GM21360 (cell line): ENCODE data around the gene RGCC.
"Not testable (repeated sequence)": the region's sequence is repeated elsewhere in the genome, so short reads cannot be mapped to it uniquely, and the experiment has no call there.

Experiments used
- ATAC-seq: cut with Tn5 transposase; IDR thresholded peaks from one replicate; pipeline ENCODE4 v1.9.1; 2021; ENCODE audit warnings: mild to moderate bottlenecking, moderate library complexity; ENCODE audit not compliant: unreplicated experiment

The RGCC gene

DNA sequence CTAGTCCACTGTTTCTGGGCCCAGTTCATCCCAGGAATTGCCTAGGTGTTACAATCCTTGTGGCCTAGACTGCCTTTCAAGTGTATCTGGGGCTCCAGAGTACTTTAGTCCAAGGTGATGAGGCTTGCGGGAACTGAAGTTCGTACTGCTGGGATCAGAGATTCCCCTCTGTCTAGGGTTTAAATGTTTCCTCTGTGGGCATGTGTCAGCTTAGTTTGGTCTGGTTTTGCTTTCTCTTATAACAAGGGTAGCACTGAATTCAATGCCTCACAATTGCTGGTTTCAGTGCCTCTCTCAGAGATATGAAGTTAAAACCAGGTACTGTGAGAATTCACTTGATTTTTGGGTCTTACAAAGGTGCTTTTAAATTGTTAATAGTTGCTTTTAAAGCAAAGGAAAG lies 30.8 kb downstream of the RGCC start:
- ATAC-seq, result no peak

DNA sequence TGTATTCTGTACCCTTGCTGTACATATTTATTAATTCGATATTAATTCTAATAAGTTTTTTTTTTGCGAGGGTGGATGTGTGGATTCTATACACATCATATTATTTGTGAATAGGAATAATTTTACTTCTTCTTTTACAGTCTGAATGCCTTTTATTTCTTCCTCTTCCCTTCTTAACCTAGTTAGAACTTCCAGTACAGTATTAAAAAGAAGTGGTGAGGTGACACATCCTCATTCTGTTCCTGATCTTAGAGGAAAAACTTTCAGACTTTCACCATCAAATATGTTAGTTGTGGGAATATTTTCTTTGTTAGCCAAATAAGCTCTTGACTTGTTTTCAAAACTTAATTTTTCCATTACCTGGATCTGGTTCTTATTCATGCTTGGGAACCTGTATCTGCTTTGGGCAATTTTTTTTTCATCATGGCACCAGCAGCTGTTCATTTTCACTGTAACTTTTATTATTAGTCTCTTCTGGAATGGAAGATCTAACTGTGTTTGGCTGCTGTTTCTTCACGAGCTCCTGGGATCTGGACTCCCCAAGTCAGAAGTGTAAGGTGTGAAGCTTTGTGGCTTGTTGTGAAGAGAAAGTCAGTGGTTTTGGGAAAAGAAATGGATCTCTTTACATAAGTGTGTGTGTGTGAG lies 33.1 kb downstream of the RGCC start:
- ATAC-seq, result no peak

DNA sequence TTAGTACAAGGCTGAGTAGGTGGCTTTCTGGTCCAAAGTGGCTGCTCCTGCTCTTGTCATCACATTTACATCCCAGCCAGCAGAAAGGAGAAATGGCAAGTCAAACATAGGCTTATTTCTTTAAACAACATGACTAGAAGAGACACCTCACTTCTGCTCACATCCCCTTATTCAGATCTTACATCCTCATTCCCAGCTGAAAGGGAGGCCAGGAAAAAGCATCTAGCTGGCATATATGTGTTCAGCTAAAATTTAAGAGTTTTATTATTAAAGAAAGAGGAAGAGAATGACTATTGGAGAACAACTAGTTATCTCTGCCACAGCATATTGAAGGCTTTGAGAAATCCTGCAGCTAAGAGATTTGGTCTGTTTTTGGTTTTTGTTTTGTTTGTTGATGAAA lies 34.1 kb downstream of the RGCC start:
- ATAC-seq, result no peak

DNA sequence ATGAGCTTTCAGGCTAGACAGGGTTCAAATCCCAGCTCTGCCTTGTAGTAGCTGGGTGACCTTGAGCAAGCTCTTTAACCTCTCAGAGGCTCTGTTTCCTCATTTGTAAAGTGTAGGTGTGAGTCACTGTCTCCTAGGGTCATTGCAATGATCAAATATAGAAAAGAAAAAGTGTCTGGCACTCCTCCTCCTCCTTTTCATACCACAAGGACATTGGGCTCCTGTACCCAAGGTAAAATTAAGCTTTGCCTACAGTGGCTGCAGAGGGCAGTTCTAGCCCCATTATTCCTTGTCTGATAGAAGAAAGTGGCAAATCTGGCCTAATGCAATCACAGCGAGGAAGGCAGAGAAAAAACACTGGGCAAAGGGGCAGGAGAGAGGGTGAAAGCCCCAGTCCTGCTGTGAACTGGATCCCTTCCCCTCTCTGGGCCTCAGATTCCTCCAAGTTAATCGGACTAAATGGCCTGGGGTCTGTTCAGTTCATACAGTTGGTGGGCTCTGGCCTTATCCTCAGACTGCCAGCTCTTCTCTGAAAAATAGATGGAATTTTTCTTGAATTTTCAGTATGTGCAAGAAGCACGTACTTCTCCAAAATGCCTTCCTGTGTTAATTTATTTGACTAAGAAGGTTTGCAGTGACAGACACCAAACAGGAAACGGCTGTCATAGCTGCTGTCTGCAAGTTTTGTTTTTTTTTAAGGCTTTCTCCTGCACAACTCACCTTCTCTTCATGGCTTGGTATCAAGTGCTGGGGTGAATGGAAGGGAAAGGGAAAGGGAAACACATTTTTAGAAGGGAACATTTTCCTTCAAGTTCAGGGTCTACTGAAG lies 35.3 kb downstream of the RGCC start:
- peak; percentile 47 for ATAC-seq

DNA sequence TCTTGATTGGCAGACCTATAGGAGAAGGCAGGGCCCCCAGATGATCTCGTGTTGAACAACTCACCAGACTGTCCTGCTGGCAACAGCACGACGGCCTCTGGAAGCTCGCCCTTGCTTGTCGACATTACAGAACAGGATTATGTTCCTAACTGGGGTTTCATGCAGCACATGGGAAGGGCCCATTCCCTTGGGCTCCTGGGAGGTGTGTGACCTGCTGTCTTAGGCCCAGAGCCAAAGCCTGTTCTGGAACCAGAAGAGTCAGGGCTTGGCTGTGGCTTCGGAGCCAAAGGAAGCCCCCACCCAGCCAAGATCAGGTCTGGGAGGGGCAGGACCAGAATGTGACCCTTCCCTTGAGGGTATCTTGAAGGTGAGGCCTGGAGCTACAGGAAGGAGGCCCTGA lies 36.9 kb downstream of the RGCC start:
- ATAC-seq, result no peak

DNA sequence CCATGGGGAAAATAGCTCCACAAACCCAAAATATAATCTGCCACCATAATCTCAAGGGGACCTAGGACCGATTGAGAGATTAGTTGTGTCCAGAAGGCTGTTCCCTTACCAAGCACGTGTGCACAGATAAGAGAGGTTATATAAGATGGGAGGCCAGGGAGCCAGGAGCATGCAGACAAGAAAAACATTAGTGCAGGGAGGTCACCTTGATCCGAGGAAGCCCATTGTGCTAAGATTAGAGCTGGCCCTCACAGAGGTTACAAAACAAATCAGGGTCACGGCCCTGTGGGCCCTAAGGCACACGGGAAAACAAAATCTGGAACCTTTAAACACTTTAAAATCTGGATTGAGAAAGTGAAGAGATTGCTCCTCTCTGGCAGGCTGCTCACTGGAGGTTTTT lies 37.7 kb downstream of the RGCC start:
- ATAC-seq, result no peak

DNA sequence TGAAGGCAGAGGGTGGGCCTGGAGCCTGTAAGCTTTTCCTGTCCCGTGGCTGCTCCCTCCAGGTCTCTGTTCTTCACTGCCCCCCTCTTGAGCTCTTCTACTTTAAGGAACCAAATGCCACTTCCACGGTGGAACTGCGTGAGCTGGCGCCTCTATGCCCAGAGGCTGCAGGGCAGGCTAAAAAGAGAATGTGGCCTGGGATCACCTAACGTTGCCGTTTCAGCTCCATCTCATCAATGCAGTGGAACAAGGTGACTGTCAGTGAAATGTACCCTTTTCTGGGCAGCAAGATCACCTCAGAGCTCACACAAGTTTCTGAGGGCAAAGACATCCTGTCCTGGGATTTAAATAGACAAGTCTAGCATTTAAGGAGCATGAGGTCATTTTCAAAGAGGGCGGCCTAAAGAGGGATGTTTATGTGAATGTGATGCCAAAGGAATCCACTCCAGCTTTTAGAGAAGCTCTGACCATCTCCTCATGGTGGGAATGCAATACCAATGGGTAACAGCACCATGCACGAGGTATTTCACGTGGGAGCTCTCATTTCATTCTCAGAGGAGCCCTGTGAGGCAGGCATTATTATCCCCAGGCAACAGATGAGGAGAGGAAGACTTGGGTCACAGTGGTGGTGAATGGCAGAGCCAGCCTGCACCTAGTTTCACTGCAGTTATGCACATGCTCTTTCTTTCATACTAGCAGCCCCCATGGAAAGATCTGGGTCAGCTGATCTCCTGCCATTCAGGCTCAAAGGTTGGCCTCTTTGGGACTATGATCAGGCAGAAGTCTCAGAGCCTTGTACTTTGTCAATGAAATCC lies 39.3 kb downstream of the RGCC start:
- ATAC-seq, result no peak

DNA sequence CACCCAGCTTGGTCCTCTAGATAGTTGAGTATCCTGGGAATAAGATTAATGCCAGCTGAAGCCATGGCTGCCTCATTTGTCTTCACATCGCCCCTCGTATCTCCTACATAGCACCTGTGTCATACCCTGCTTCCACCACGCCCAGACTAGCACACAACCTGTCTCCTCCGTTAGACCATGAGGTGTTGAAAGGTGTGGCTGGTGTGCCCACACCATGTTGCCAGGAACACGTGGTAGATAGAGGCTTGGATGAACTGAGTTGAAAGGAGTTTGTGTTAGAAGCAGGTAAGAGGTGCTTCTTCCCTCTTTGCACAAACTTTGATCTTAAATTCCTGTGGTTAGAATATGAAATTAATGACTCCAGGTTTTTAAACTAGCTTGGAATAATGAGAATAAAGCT lies 40.1 kb downstream of the RGCC start:
- no peak for ATAC-seq

DNA sequence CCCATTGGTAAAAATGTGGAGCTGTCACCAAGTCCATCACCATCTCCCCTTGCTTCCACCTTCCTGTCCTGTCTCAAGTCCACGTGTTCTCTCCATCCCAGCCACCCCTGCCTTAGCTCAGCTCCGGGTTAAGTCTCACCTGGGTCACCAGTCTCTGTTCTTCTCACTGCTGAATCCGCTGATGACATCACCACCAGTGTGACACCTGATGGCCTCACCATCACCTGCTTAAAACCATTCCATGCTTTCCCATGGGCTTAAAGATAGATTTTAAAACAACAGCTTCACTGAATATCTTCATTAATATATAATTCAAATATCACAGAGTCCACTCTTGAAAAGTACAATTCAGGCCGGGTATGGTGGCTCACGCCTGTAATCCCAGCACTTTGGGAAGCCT lies 42.1 kb downstream of the RGCC start:
- no peak for ATAC-seq

DNA sequence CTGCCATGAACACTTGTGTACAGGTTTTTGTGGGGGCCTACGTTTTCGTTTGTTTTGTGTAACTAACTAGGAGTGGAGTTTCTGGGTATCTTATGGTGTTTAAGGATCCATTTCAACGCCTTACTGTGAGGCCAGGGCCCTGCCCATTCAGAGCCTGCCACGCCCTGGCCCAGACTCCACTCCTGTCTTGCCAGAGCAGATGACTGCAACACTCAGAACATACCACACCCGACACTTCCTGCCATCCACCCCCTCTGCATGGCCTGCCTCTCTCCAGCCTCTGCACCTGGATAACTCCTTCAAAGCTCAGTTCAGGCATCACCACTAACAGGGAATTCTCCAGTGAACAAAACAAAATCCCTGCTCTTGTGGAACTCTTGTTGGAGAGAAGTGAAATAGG lies 43.2 kb downstream of the RGCC start:
- no peak for ATAC-seq

DNA sequence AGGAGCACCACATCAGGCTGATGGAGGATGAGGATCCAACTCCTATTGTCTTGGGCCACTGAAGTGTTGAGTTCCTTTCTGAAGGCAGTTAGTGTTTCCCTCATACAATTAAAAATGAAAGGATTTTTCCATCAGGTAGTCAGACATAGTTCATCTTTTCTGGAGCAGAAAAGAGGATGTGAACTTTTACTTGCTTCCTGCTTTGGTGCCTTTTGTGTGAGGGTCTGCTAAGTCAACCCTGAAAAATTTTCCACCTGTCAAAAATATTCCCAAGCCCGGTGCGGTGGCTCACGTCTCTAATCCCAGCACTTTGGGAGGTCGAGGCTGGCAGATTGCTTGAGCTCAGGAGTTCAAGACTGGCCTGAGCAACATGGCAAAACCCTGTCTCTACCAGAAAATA lies 43.9 kb downstream of the RGCC start:
- ATAC-seq, result no peak

DNA sequence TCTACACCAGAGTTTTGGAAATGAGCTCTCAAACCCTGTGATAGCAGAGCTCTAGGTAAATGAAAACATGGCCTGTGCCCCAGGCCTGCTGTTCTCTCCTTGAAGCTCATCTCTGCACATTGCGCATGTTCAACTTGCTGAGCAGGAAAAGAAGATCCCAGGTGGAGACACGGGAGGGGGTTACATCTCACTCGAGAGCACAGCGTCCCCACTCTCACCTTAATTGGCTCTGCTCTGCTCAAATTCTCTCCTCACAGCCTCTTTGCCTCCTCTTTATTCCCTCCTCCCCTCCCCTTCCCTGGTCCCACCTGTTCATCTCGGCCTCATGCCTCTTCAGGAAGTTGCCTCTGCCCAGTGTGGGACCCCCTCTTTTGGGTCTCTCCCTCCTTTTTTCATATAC lies 44.7 kb downstream of the RGCC start:
- no peak for ATAC-seq

DNA sequence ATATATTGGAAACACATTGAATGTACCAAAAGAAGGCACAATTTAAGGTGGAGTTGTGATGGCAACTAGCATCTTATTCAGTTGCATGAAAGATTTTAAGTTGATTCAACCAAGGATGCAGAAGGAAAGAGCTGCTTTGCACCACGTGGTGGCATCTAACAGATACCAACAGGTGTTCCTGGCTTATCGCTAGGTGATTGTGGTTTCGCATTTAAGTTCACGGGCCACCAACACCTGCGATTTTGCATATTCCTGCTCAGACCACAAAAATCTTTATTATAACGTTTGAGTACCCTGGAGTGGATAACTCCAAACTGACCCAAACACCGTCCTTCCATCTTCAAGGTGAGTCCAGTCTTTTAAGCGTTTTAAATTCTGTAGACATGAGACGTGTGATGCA lies 45.3 kb downstream of the RGCC start:
- peak; percentile 56 for ATAC-seq

DNA sequence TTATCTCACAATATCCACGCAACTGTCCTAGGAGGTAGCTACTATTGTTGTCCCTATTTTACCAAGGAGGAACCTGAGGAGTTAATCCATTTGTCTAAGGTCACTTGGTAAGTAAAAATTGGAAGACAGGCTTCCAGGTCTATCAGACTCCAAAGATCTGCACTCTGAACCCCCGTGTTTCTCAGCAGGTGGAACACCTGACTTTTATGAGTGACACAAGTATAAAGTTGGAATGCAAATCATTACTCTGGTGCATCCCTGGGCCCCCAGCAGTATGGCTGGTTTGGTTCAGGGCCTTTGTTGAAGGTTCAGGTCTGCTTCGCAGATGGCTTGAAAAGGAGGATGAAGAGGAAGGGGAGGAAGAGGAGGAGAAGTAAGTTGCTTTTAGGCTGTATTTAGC lies 46.0 kb downstream of the RGCC start:
- no peak for ATAC-seq

DNA sequence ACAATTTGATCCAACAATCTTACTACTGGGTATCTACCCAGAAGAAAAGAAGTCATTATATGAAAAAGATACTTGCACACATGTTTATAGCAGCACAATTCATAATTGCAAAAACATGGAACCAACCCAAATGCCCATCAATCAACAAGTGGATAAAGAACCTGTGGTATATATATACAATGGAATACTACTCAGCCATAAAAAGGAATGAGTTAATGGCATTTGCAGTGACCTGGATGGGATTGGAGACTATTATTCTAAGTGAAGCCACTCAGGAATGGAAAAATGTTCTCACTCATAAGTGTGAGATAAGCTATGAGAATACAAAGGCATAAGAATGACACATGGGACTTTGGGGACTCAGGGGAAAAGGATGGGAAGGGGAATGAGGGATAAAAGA lies 47.3 kb downstream of the RGCC start:
- ATAC-seq, result not testable (repeated sequence)

DNA sequence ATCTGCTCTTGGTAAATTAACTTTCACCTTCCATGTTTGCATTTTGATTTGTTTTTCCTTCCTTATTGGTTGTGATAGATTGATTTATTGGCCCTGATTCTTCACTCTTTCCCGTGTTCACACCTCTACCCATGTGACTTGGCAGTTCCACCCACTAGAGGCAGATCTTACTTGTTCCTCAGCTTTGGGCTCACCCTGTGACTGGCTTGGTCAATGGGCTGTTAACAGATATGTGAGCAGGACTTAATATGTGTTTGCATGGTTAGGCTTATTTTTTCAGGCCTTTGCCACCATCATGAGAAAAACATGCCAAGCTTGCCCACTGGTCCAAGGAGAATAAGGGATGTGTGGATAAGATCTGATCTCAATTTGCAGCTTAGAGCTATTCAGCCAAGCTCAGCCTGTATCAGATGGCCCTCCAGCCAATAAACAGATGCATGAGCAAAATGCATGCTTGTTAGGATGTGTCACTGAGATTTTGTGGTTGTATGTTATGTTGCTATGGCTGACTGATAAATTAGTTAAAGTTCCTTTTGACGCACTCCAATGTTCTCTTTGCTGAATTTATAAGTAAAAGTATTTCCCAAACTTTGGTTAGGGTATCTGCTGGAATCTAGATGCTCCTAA lies 48.0 kb downstream of the RGCC start:
- ATAC-seq, result no peak

DNA sequence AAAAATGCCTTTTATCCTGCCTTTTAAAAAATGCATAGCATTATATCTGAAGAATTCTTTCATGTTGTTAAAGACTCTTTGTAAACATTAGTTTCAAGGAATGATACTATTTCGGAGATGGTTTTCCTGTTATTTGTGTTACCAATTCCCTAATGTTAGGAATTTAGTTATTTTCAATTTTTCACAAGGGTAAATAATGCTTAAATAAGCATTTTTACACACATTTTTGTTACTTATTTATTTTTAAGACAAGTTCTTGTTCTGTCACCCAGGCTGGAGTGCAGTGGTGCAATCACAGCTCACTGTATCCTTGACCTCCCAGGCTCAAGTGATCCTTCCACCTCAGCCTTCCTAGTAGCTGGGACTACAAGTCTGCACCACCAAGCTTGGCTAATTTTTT lies 49.0 kb downstream of the RGCC start:
- no peak for ATAC-seq

DNA sequence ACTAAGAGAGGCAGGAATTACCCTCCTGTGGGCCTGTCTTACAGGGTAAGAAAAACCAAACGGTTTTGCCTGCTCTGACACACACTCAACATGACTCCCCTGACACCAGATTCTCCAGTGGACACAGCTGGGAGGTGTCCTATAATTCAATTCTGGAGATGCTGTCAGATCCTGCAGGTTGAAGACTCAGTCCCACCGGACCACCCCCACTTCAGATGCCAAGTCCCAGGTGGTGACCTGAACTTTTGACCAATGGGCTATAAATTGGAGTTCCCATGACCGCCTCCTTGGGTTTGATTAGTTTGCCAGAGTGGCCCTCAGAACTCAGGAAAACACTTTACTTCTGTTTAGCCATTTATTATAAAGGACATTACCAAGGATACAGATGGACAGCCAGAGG lies 52.6 kb downstream of the RGCC start:
- no peak for ATAC-seq

DNA sequence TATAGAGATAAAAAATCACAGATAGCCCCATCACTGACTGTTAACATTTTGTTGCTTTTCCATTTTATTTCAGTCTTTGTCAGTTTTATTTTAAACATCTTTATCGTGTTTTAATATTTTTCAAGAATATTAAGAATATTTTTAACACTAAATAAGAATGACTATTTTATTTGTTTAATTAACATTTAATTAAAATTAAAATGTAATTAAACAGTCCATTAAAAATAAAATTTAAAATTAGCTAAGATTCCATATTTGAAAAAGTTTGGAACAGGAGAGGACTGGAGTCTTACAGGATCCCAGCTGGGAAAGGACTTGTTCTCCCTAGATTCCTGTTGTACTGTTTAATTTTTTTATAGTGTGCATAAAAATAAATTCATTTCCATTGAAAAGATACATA lies 54.5 kb downstream of the RGCC start:
- ATAC-seq, result no peak

DNA sequence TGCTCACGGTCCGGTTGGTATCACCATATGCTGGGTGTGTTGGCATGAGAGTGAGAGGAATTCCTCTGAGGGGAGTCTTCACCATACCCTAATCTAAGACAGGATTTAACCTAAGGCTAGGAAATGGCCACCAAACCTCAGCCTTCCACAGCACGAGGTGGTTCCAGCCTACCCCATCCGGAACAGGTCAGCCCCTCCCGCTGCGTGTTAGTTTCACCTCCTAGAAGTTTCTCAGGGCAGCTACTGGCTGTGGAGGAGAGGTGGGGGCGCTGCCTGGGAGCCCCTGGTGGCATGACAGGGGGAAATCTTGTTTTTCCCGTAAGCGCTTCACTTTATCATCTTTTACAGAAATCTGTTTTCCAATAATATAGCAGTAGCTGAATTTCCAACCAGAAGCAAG lies 55.1 kb downstream of the RGCC start:
- no peak for ATAC-seq

DNA sequence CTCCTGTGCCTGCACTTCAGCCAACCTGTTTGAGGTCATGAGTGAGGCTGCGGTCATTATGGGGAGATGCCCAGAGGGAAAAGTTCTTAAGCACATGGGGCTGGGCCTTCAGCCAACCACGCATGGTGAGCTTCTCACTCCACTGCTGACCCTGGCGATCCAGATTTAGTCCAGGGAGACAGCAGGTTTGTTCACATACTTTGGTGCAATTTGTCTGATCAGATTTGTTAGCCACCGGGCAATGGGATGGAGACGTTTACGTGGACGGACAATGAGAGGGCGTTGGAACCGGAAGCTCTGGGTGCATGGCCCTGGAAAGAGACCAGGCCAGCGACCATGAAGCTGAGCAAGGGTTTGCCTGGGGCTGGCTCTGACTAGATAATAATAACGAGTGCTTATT lies 56.2 kb downstream of the RGCC start:
- no peak for ATAC-seq
